SHP77 (cell line): ENCODE data around the gene FSTL4.
"Not testable (repeated sequence)": the region's sequence is repeated elsewhere in the genome, so short reads cannot be mapped to it uniquely, and the experiment has no call there.

Experiments used
- DNase-seq, 2 experiments: peaks; one replicate each; lab custom pipeline; 2025; lab: John Stamatoyannopoulos, UW

Gene FSTL4

DNA sequence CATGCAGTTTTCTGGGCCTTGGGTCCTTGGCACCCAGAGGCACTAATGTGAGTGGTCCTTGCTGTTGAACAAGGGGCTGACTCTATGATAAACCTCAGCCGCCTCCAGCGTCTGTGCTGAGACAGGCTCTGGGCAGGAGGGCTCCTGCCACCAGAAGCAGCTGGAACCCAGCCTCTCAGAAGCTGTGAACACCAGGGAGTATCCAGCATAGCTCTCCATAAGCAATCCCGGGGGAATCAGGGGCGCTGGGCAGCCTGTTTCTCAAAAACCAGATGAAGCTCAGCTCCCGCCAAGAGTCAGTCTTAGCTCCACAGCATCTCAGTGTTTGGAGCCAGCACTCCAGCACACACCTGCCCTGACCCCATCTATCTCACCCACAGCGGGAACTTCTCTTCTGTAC is 390.3 kb downstream of the FSTL4 start:
- DNase-seq: no peak

DNA sequence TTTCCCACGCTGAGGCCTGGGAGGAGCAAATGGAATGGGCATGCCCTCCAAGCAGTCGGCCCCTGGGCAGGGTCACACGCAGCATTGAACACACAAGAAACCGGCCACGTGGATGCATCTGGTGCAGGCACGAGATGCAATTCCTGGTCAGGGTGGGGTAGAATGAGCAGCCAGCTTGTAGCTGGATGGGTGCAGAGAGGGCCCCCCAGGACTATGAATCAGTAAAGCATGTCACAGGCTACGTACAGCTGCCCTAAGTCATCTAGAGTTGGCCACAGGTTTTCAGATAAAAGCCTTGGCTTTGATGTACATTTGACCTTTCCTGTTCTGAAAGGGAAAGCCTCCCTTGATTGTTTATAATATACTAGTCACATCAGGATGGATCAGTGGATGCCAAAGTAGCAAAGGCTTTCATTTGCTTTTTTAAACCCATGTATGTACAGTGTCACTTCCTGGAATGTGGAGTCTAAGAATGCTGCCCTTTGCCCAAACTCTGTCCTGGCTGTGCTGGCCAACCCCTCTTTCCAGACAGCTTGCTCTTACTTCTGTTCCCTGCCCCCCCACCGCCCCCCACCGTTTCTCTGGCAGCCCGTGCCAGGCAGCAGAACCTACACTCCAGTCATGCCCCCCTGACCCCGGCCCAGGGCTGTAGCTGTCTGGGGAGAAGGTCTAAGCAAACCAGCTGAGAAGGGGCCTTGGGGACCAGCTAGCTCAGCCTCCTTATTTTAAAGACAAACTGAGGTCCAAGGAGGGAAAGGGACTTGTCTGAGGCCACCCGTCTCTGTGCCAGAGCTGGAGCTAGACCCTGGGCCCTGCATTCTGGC is 391.3 kb downstream of the FSTL4 start:
- no peak for DNase-seq

DNA sequence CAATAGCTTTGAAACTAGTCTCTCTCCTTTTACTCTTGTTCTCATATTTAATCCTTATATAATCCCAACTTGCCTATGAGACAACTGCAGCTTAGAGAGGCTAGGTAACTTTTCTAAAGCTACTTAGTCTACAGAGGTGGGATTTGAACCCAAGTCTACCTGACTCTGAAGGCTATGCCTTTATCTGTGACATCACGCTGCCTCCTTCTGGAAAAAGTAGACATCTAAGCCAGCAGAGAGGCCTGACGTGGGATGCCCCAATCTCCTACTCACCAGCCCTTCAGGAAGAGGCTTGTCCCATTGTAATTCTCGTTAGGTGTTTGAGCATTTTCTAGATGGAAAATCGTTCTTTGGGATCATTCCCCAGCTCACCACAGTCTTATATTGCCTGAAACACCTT is 393.0 kb downstream of the FSTL4 start:
- no peak for DNase-seq

DNA sequence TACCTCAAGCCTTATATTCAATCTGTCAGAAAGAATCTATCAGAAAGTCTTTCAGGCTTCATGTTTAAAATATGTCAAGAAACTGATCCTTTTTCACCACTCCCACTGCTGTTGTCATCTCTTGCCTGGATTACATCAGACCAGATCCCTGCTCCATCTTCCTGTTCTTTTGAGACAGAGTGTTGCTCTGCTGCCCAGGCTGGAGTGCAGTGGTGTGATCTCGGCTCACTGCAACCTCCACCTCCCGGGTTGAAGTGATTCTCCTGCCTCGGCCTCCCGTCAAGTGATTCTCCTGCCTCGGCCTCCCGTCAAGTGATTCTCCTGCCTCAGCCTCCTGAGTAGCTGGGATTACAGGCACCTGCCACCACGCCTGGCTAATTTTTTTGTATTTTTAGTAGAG is 396.2 kb downstream of the FSTL4 start:
- DNase-seq: not testable (repeated sequence)

DNA sequence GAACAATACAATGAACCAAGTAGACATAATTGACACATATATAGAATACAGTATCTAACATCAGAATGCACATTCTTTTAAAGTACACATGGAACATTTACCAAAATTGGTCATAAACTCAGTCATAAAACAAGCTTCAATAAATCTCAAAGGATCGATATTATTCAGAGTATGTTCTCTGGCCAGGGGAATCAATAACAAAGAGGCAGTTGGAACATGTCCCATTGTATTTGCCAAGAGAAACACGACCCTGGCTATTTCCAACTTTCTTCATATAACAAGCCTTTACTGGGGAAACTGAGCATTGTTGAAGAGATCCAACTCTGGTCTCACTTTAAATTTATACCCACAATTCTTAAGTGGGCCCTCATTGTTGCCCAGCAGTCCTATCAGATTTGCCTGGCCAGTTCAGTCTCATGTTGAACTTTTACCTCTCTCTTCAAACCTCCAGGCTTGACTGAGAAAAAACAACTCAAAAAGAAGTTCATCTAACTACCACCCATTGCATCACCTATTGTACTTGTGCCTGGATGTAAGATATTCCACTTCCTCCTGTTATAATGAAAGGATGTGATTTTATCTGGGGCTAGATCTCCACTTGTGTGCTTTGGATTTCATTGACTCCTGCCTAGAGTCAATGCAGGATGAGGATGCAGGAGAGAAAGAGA is 398.1 kb downstream of the FSTL4 start:
- DNase-seq: no peak

DNA sequence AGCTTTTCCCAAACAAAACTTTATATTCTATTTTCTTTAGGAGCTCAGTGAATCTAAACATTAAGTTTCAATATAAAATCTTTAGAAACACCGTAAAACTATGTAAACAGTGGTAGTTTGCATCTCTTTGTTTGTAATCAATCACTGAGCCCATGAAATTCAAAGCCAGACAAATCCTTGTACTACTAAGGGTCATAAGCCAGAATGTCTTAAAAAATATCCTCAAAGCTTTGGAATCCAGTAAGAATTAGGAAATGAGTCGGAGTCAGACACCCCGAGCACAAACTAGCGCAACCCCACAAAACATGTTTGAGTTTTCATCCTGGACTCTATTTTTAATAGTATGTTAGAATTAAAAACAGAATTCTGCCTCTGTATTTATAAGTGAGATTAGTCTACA is 406.7 kb downstream of the FSTL4 start:
- no peak for DNase-seq

DNA sequence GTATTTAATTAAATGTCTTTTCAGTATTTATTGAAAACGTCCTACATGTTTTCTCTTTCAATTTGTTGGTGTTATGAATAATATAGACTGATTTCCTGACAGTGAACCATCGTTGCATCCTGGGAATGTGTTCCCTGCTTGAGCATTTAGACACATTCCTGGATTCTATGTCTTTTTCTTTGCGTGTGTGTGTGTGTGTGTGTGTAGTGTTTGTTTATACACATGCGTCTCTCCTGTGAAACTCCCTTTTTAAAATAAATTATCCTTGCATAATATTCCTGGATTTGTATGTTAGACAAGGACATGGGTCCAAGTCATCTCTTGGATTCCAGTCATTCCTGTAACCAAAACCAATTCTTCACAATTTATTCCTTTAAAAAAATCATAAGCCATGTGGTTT is 407.1 kb downstream of the FSTL4 start:
- no peak for DNase-seq

DNA sequence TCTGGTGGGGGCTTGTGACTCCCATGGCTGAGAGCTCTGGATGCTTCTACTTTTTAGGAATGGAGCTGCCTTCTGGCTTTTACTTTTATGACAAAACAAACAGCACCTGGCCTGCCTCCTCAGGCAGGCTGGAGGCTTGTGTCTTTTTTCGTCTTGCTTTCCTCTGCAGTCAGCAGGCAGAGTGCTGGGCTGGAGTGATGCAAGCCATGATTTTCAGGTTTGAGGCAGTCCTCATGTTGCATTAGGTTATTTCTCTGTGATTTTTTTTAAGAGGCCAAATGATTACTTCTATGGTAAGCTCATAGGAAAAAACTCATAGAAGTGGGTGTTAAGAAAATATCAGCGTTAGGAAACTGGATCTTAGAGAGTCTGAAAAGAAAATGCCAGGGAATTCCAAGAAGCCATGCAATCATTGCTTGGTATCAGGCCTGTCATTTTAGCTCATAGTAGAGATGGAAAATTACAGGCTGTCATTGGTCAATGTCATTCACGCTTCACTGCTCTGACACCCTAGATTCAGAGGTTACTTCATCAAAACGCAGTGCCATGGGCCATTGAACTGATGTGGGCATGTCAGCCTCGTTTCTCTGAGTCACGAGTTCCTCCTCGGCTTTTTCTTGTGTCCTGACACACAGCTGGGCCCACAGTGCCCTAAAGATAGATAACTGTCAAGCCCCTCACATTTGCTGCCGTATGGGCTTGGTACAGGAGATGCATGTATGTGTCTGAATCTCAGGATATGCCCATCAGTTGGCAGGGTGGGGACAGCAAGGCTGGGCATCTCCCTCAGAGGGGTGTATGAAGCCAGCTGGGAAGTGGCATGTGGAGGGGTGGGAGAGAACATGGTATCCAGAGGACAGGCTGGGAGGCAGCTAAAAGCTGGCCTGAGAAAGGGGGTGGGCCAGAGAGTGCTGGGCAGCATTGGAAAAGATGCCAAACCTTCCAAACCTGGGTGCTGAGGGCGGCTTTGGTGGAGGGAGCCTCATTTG is 408.7 kb downstream of the FSTL4 start:
- DNase-seq: no peak

DNA sequence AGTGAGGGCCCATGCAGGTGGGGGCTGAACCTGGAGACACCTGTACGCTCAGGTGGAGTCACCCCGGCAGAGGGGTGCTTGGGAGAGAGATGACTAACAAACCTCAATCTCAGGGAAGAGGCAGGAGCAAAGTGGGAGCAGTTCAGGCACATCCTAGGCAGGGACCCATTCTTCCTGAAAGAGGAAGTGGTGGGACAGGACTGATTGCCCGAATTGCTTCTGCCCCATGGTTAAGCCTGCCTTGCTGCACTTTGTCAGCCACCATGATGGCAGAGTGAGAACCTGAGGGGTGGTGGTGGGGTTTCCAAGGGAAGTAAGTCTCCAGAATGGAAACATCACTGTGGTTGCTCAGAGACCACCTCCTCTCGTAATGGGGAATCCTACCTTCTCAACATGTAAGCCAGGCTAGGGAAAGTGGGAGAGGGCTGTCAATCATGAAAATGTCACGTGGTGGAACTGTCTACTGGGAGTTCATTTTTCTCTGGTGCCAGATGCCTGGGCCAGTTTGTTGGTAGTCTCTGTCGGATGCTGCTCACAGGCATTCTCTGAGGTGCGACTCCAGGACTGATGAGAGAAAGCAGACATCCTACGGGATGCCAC is 410.2 kb downstream of the FSTL4 start:
- no peak for DNase-seq

DNA sequence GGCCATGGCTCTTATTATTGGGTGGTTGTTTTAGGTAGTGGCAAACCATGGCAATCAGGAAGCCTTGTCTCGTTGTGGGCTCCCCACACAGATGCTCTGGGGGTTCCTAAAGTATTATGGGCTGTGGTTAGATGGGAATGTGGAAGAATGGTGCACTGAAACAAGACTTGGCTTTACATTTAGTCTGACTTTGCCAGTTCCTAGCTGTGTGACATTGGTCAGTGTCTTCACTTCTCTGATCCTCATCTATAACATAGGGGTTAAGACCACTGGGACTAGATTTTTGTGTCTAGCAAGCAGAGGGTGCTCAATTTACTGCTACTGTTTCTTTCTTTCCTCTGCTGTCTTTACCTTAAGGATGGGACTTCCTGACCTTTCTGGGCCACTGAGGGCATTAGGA is 411.0 kb downstream of the FSTL4 start:
- DNase-seq: no peak

DNA sequence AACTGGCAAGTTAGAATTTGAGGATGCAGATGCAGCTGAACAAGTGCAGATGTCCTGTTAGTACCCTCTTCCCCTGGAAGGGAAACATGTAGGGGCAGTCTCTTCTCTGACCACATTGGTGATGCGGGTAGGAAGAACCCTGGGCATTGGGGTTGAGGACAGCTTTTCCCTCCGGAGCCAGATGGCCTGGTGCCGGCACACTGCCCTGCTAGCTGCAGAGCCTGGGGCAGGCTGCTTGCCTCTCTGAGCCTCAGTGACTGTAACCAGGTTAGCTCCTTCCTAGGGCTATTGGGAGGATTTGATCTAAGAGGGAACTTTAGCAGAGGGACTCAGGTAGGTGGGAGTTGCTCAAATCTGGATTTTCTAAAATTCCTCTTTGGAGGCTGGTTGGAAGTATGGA is 412.1 kb downstream of the FSTL4 start:
- DNase-seq: no peak

DNA sequence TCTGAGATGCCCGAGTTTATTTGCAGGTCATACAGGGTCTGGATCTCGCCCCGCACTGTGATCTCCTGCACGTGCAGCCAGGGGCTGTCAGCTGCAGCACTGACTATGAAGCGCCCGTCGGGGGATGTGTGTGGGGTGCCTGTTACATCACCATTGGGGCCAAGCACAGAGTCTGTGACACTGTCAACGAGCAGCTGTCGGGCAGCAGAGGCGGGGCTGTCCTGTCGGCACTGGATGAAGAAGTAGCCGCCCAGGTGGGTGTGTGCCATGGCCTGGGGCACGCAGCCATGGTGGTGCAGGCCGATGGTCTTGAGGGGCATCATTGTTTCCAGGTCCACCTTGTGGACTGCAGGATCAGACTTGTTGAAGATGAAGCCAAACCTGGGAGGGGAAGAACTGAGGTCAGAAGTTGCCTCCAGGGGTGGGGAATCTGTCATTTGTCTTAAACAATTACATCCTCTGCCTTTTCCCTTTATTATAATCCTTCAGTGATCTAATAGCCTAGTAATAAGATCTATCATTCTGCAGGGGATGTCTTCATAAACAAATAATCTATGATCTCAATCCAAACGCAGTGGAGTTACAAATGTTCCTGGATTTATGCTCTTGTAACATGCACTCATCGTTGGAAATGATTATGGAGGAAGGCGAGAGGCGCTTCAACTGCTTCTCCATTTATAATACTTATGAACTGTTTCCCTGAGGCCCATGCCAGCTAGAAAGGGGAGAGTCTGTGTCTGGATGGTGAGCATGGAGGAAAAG is 412.7 kb downstream of the FSTL4 start:
- DNase-seq: no peak

DNA sequence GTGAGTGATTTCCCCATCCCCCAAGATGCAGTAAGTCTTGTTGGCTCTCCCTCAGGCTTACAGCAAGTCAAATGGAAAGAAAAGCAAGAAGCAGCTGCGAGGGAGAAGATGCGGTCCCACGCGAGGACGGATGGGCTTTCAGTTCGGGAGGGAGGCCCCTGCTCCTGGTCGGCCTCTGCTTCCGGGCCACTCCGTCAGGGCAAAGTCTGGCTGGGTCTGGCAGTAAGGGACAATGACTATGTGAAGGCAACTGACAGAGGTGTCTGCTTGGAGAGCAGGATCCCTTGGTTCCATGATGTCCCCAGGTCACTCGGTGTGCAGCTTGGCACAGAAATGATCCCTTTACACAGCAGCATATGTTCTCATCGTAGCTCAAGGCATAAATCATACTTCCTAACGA is 413.8 kb downstream of the FSTL4 start:
- DNase-seq: no peak

DNA sequence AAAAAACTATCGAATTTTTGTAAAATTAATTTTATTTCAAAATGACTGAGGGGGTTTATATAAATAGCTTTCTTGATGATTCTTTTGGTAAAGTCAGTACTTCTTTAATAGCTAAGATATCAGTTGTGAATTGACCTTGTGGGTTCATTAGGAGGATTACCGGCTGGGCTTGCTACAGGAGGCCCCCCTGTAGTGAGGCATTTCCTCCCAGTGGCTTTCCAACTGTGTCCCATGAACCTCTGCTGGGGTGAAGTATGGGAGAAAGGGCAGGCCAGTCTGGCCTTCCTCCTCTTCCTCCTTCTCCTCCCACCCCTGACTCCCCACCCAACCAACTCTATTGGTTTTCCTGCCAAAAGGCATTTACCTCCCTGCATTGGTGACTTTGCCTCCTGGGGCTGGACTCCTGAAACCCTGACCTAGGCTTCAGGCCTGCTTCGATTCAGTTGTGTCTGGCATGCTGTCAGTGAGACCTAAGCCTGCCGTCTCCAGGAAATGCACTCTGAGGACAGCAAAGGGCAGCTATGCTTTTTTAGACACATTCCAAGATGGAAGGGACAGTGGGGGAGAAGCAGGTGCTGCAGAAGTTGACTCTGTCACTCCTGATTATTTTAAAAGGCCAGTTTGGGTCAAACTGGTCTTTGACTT is 415.8 kb downstream of the FSTL4 start:
- DNase-seq: no peak

DNA sequence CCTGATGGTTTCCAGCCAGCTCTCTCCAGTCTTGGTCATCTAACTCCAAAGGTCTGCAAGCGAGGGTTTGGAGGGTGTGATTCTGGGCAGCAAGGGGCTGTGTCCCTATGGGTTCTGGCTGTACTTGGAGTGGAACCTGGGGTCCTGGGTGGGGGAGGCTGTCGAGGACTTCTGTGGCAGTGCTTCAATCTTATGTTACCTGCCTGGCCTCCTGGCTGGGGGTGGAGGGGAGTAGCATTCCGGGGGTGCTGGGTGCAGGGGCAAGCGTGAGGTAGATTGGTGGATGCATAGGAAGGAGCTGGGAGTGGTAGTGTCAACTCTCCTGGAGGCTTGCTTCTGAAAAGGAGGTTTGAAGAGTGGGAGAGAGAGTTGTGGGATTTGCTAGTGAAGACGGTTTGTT is 417.1 kb downstream of the FSTL4 start:
- DNase-seq: no peak

DNA sequence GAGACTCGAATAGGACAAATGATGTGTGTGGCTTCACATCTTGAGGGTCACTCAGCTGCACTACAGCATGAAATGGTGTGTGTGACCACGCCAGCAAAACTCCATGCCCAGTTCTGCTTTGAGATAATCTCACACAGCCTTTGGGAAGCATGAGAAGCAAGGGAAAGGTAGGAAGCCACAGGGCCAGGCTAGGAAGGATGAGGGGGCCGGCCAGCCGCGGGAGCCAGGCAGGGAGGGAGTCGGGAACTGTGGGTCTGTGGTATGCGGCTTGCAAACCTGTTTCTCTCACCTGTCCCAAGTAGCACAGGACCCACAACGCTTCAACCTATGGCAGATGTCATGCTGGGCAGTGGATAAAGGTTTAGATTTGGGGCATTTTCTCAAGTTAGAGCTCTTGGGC is 418.5 kb downstream of the FSTL4 start:
- no peak for DNase-seq

DNA sequence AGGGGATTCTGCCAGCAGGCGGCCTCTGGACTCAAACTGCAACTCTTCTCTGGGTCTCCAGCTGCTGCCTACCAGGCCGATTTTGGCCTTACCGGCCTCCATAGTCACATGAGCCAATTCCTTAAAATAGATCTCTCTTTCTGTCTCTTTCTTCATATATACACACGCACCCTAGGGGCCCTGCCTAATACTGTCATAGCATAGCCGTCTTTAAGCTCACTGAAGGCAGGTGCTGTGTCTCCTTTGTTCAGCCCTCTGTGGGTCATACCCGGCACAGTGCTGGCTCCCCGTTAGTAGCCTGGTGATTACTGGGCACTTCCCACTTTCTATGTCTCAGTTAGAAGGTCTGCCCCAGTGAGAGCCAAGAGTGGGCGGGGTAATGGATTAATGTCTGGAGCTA is 419.6 kb downstream of the FSTL4 start:
- DNase-seq: no peak

DNA sequence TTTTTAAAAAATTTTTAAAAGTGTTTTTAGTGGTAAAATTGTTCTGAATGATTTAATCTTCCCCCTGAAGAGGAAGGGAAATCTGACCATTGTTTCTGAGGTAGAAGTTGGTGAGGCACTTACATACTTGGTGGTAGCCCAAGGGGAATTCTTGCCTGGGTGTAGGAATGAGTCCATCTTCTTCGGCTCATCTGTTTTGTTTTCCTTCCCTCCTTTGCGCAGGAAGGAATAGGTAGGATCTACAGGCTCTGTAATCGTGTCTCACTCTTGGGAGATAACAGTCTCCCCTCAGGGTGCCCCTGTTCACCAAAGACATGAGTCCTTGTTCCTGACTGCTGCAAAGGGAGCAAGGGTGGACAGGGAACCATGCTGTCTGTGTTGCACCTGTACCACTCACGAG is 422.5 kb downstream of the FSTL4 start:
- no peak for DNase-seq

DNA sequence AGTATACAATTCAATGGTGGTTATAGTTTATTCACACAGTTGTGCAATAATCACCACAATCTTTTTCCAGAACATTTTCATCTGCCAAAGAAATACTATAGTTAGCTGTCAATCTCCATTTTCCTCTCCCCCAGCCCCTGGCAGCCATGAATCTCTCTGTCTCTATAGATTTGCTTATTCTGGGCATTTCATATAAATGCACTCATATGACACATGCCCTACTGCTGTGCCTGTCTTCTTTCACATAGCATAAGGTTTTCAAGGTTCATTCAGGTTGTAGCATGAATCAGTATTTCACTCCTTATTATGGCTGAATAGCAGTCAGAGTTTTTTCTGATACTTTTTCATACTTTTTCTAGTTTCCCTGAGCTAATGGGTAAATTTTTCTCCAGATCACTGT is 432.9 kb downstream of the FSTL4 start:
- DNase-seq: no peak

DNA sequence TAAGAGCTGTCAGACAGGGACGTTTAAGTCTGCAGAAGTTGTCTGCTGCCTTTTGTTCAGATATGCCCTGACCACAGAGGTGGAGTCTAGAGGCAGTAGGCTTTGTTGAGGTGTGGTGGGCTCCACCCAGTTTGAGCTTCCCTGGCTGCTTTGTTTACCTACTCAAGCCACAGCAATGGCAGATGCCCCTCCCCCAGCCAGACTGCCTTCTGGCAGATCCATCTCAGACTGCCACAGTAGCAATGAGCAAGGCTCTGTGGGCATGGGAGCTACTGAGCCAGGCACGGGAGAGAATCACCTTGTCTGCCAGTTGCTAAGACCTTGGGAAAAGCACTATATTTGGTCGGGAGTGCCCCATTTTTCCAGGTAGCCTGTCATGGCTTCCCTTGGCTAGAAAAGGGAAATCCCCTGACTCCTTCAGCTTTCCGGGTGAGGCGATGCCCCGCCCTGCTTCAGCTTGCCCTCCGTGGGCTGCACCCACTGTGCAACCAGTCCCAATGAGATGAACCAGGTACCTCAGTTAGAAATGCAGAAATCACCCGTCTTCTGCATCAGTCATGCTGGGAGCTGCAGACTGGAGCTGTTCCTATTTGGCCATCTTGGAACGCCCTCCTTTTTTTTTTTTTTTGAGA is 441.5 kb downstream of the FSTL4 start:
- DNase-seq: not testable (repeated sequence)
